Measurements from ENCODE around the gene ZNF32. TPM values are rescaled to one million over a fixed set of nuclear protein-coding genes. Genes with fewer than 3 reads are reported as not detected.
A peak's percentile ranks its signal among the peaks of the same experiment; 100 is the strongest.

Gene ZNF32
- total and polyA plus RNA-seq, 2 donors (not counting 1 experiment from before 2014, with no cell fraction given), result 29.0 to 29.6 TPM

DNA sequence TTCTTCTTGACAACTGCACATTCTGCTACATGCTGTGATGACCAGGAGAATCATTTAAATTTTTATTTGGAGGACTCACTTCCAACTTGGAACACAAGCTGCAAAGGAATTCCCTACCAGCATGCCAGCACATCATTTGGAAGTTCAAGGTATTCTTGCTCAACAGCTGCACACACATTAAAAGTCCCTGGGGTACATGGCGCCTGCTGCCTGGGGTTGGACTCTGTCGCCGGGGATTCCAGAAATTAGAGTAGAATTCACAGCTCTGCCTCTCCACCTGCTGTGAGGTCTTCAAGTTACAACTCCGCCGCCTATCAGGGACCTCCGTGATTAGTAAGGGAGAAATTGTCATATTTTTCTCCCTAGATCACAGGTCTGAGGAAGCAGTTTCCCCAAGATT lies 1.1 kb downstream of the ZNF32 start:
- peaks cover 16% of the 10 kb centered on the region for H3K4me1 Mint-ChIP-seq
- peak overlapping the region; percentile 76 for H3K4me2 ChIP-seq (replicated peaks; ENCODE audit: low read depth, low read length, poor library complexity, severe bottlenecking)
- peaks cover 7 to 13% of the 10 kb centered on the region in 2 donors for H3K4me1 ChIP-seq (ENCODE audit: control insufficient read depth in 2 of 2, insufficient read depth in 2 of 2, low read length in 2 of 2)
- CTCF ChIA-PET, result no interaction called here
- no peak overlapping the region for H3K27ac ChIP-seq (ENCODE audit: low read length in 2 of 2)
- TF ChIP-seq, protein P1, sequence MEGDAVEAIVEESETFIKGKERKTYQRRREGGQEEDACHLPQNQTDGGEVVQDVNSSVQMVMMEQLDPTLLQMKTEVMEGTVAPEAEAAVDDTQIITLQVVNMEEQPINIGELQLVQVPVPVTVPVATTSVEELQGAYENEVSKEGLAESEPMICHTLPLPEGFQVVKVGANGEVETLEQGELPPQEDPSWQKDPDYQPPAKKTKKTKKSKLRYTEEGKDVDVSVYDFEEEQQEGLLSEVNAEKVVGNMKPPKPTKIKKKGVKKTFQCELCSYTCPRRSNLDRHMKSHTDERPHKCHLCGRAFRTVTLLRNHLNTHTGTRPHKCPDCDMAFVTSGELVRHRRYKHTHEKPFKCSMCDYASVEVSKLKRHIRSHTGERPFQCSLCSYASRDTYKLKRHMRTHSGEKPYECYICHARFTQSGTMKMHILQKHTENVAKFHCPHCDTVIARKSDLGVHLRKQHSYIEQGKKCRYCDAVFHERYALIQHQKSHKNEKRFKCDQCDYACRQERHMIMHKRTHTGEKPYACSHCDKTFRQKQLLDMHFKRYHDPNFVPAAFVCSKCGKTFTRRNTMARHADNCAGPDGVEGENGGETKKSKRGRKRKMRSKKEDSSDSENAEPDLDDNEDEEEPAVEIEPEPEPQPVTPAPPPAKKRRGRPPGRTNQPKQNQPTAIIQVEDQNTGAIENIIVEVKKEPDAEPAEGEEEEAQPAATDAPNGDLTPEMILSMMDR (IDR thresholded peaks at IDR 0.05), result no peak
- TF ChIP-seq EZH2 (IDR thresholded peaks at IDR 0.05; ENCODE audit: borderline replicate concordance, insufficient read depth, low read depth, low read length, poor library complexity, severe bottlenecking), result no peak
- ATAC-seq (ENCODE audit: low read depth) (no peak), DNase-seq (no peak)
- no peak overlapping the region for H3K27ac Mint-ChIP-seq
- peaks cover 3% of the 10 kb centered on the region for H3K27me3 Mint-ChIP-seq
- H3K9ac ChIP-seq (ENCODE audit: low read length), result peak overlapping the region; percentile 90
- H4K20me1 ChIP-seq (ENCODE audit: control insufficient read depth, insufficient read depth, low read length, poor library complexity, severe bottlenecking), result no peaks in the 10 kb centered on the region
- peak overlapping the region in 2 of 5 experiments; percentile 63 to 82 for H3K4me3 ChIP-seq (ENCODE audit: control extremely low read depth in 1 of 5, extremely low read depth in 1 of 5, insufficient read depth in 1 of 5, low read depth in 2 of 5, low read length in 4 of 5)
- 94% methylated on average over 3 of the region's 6 CpGs for WGBS (ENCODE audit: insufficient coverage)
- intact Hi-C loops (cut with micrococcal nuclease), result loop anchor here (5.0 to 10.0 kb wide), 3 partner anchors 240 to 1357 kb away; partner anchors contain the start of genes BMS1, HNRNPF and ZNF22
- peaks cover 13% of the 10 kb centered on the region for H3K9me3 Mint-ChIP-seq (ENCODE audit: insufficient read depth)
- POLR2A ChIA-PET, result interaction anchor here (0.6 kb wide), 1 partner anchor 13 kb away, joined by 3 read pairs; no protein-coding TSS in a partner anchor
- peak overlapping the region; percentile 98 for H3K4me3 Mint-ChIP-seq
- H3K36me3 ChIP-seq (replicated peaks in 1 of 2; ENCODE audit: control extremely low read depth in 1 of 2, control insufficient read depth in 1 of 2, extremely low read depth in 1 of 2, insufficient read depth in 2 of 2, low read length in 1 of 2), result peaks cover 10 to 25% of the 10 kb centered on the region in 2 experiments
- H2AFZ ChIP-seq (ENCODE audit: insufficient read depth, low read depth, low read length, poor library complexity, severe bottlenecking), result peak overlapping the region; percentile 91
- peaks cover 4 to 33% (median 12%) of the 10 kb centered on the region in 3 donors for H3K9me3 ChIP-seq (ENCODE audit: control extremely low read depth in 1 of 3, control insufficient read depth in 2 of 3, insufficient read depth in 1 of 3, low read length in 2 of 3)
- peaks cover 12% of the 10 kb centered on the region for H3K79me2 ChIP-seq (ENCODE audit: control insufficient read depth, insufficient read depth, low read length)
- peaks cover 0 to 2% (median 0%) of the 10 kb centered on the region in 4 experiments for H3K27me3 ChIP-seq (replicated peaks in 1 of 4; ENCODE audit: control extremely low read depth in 1 of 4, control insufficient read depth in 3 of 4, insufficient read depth in 4 of 4, low read length in 3 of 4)

DNA sequence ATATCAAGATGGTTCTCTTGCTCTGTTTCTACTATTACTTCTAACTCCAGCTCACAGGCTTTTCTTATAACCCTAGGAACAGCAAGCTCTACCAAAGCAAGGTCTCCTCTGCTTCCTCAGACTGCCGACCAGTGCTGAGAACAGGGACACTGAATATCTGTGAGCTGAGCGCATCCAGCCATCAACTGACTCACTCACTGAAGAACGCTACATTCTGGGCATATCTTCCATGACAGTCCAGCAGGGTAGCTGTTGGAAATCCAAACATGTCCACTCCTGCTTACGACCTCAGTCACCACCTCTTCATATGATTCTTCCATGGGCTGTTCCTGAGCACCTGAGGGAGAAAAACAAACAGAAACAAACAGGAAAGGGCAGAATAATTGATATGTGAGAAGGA lies 2.8 kb downstream of the ZNF32 start:
- ChIA-PET POLR2A (no interaction called here), CTCF (no interaction called here)
- H3K9me3 ChIP-seq (ENCODE audit: control extremely low read depth in 1 of 3, control insufficient read depth in 2 of 3, insufficient read depth in 1 of 3, low read length in 2 of 3), result peaks cover 4 to 46% (median 23%) of the 10 kb centered on the region in 3 donors
- H3K27ac ChIP-seq (ENCODE audit: low read length in 2 of 2), result no peak overlapping the region
- DNase-seq (no peak), ATAC-seq (ENCODE audit: low read depth) (no peak)
- H3K27me3 ChIP-seq (replicated peaks in 1 of 4; ENCODE audit: control extremely low read depth in 1 of 4, control insufficient read depth in 3 of 4, insufficient read depth in 4 of 4, low read length in 3 of 4), result no peaks in the 10 kb centered on the region
- no peak overlapping the region for H3K4me2 ChIP-seq (replicated peaks; ENCODE audit: low read depth, low read length, poor library complexity, severe bottlenecking)
- H2AFZ ChIP-seq (ENCODE audit: insufficient read depth, low read depth, low read length, poor library complexity, severe bottlenecking), result no peak overlapping the region
- H3K27ac Mint-ChIP-seq, result no peak overlapping the region
- H3K9ac ChIP-seq (ENCODE audit: low read length), result no peak overlapping the region
- H3K36me3 ChIP-seq (replicated peaks in 1 of 2; ENCODE audit: control extremely low read depth in 1 of 2, control insufficient read depth in 1 of 2, extremely low read depth in 1 of 2, insufficient read depth in 2 of 2, low read length in 1 of 2), result peaks cover 10 to 25% of the 10 kb centered on the region in 2 experiments
- no peaks in the 10 kb centered on the region for H4K20me1 ChIP-seq (ENCODE audit: control insufficient read depth, insufficient read depth, low read length, poor library complexity, severe bottlenecking)
- peaks cover 12% of the 10 kb centered on the region for H3K79me2 ChIP-seq (ENCODE audit: control insufficient read depth, insufficient read depth, low read length)
- H3K9me3 Mint-ChIP-seq (ENCODE audit: insufficient read depth), result peaks cover 13% of the 10 kb centered on the region
- H3K4me1 Mint-ChIP-seq, result peaks cover 16% of the 10 kb centered on the region
- peaks cover 3% of the 10 kb centered on the region for H3K27me3 Mint-ChIP-seq
- intact Hi-C loops (cut with micrococcal nuclease), result loop anchor here (5.0 to 10.0 kb wide), 3 partner anchors 239 to 1359 kb away; partner anchors contain the start of genes BMS1, HNRNPF and ZNF22
- no peak overlapping the region for H3K4me3 Mint-ChIP-seq
- TF ChIP-seq EZH2 (IDR thresholded peaks at IDR 0.05; ENCODE audit: borderline replicate concordance, insufficient read depth, low read depth, low read length, poor library complexity, severe bottlenecking), result no peak
- no peak overlapping the region for H3K4me3 ChIP-seq (ENCODE audit: control extremely low read depth in 1 of 5, extremely low read depth in 1 of 5, insufficient read depth in 1 of 5, low read depth in 2 of 5, low read length in 4 of 5)
- 100% methylated on average over 2 of the region's 4 CpGs for WGBS (ENCODE audit: insufficient coverage)
- H3K4me1 ChIP-seq (ENCODE audit: control insufficient read depth in 2 of 2, insufficient read depth in 2 of 2, low read length in 2 of 2), result peaks cover 7 to 13% of the 10 kb centered on the region in 2 donors

All from B cell (primary cell).